Measurements from ENCODE around the gene MUC13.

MUC13 gene

GRCh38 chr3:124896824-124897526 lies 37.6 kb downstream of the MUC13 start:
- TF ChIP-seq ZFP3 (CRISPR knock-in tag; IDR thresholded peaks at IDR 0.05) (peak; percentile 51; the same call in 1 of the 2 replicates), ZC3H10 (CRISPR knock-in tag; IDR thresholded peaks at IDR 0.05) (no peak)
- no peak for ATAC-seq

GRCh38 chr3:124895756-124896155 lies 38.8 kb downstream of the MUC13 start:
- TF ChIP-seq TOX (CRISPR knock-in tag; IDR thresholded peaks at IDR 0.05; ENCODE audit: borderline replicate concordance) (no peak), ARNTL (CRISPR knock-in tag; IDR thresholded peaks at IDR 0.05; ENCODE audit: borderline replicate concordance, low read depth) (no peak), ZFP3 (CRISPR knock-in tag; IDR thresholded peaks at IDR 0.05) (no peak), PATZ1 (CRISPR knock-in tag; IDR thresholded peaks at IDR 0.05; ENCODE audit: borderline replicate concordance) (no peak), BACH2 (CRISPR knock-in tag; IDR thresholded peaks at IDR 0.05; ENCODE audit: borderline replicate concordance) (no peak), ZNF8 (CRISPR knock-in tag; IDR thresholded peaks at IDR 0.05) (no peak), CREB5 (CRISPR knock-in tag; IDR thresholded peaks at IDR 0.05; ENCODE audit: low read depth) (no peak)
- ATAC-seq: no peak

- no peak for ATAC-seq
- TF ChIP-seq PPARA (CRISPR knock-in tag; IDR thresholded peaks at IDR 0.05; ENCODE audit: borderline replicate concordance): no peak
- TF ChIP-seq TOX (CRISPR knock-in tag; IDR thresholded peaks at IDR 0.05; ENCODE audit: borderline replicate concordance): no peak
- TF ChIP-seq ZFP30 (CRISPR knock-in tag; IDR thresholded peaks at IDR 0.05): no peak
- no peak for TF ChIP-seq ISL1 (CRISPR knock-in tag; IDR thresholded peaks at IDR 0.05)
- no peak for TF ChIP-seq ZNF8 (CRISPR knock-in tag; IDR thresholded peaks at IDR 0.05)
These were observed 41.0 kb downstream of the MUC13 start for GRCh38 chr3:124893526-124893925.

GRCh38 chr3:124890573-124891190 lies 43.9 kb downstream of the MUC13 start:
- TF ChIP-seq ISL1 (CRISPR knock-in tag; IDR thresholded peaks at IDR 0.05) (no peak), POU6F1 (CRISPR knock-in tag; IDR thresholded peaks at IDR 0.05; ENCODE audit: borderline replicate concordance, low read depth) (no peak), BACH2 (CRISPR knock-in tag; IDR thresholded peaks at IDR 0.05; ENCODE audit: borderline replicate concordance) (no peak), GLIS3 (CRISPR knock-in tag; IDR thresholded peaks at IDR 0.05) (no peak), TCF4 (CRISPR knock-in tag; IDR thresholded peaks at IDR 0.05; ENCODE audit: borderline replicate concordance) (no peak), PATZ1 (CRISPR knock-in tag; IDR thresholded peaks at IDR 0.05; ENCODE audit: borderline replicate concordance) (no peak), OSR1 (CRISPR knock-in tag; IDR thresholded peaks at IDR 0.05) (no peak), ESRRG (CRISPR knock-in tag; IDR thresholded peaks at IDR 0.05) (no peak), SNAI2 (CRISPR knock-in tag; IDR thresholded peaks at IDR 0.05) (no peak), TOX (CRISPR knock-in tag; IDR thresholded peaks at IDR 0.05; ENCODE audit: borderline replicate concordance) (no peak), ZNF70 (CRISPR knock-in tag; IDR thresholded peaks at IDR 0.05) (no peak), RARB (CRISPR knock-in tag; IDR thresholded peaks at IDR 0.05) (no peak)
- ATAC-seq: no peak
